HEK293T (cell line): ENCODE measurements around the gene CMTM7.

Experiments used
- ARNT ChIP-seq: fragments of 450-650 bp; IDR thresholded peaks from 2 replicates; pipeline ENCODE4 v1.6.1; 2017; ENCODE audit warnings: mild to moderate bottlenecking
- BHLHE40 ChIP-seq: fragments of 450-650 bp; IDR thresholded peaks from 2 replicates; pipeline ENCODE4 v1.6.1; 2016; ENCODE audit warnings: mild to moderate bottlenecking, moderate library complexity, borderline replicate concordance
- ELF4 ChIP-seq: fragments of 450-650 bp; IDR thresholded peaks from 2 replicates; pipeline ENCODE4 v1.6.1; 2017; ENCODE audit warnings: antibody characterized with exemption
- FOXA1 ChIP-seq: fragments of 450-650 bp; IDR thresholded peaks from 2 replicates; pipeline ENCODE4 v1.6.1; 2016; ENCODE audit warnings: mild to moderate bottlenecking
- FOXK2 ChIP-seq: fragments of 450-650 bp; IDR thresholded peaks from 2 replicates; pipeline ENCODE4 v1.6.1; 2016; ENCODE audit warnings: mild to moderate bottlenecking
- HDGF ChIP-seq: fragments of 450-650 bp; IDR thresholded peaks from 2 replicates; pipeline ENCODE4 v1.6.1; 2017; ENCODE audit warnings: antibody characterized with exemption, borderline replicate concordance
- NFRKB ChIP-seq: fragments of 450-650 bp; IDR thresholded peaks from 2 replicates; pipeline ENCODE4 v1.6.1; 2016; ENCODE audit warnings: mild to moderate bottlenecking, moderate library complexity
- SP1 ChIP-seq: fragments of 450-650 bp; IDR thresholded peaks from 2 replicates; pipeline ENCODE4 v1.6.1; 2017
- SUZ12 ChIP-seq: fragments of 450-650 bp; IDR thresholded peaks from 2 replicates; pipeline ENCODE4 v1.6.1; 2016; ENCODE audit warnings: mild to moderate bottlenecking
- ZNF384 ChIP-seq: fragments of 450-650 bp; IDR thresholded peaks from 2 replicates; pipeline ENCODE4 v1.6.1; 2016

GRCh38 chr3:32480604-32481003, 89.0 kb downstream of the CMTM7 start:
- TF ChIP-seq ZNF384 (no peak), BHLHE40 (no peak), FOXA1 (no peak), ARNT (no peak), FOXK2 (no peak), NFRKB (no peak), ELF4 (no peak), HDGF (no peak), SUZ12 (no peak), SP1 (no peak)
